Colonic mucosa (tissue), 4 donors: ENCODE measurements around the gene CHP1. TPM values are rescaled to one million over a fixed set of nuclear protein-coding genes. Genes with fewer than 3 reads are reported as not detected.
A peak's percentile ranks its signal among the peaks of the same experiment; 100 is the strongest.
"Not testable (repeated sequence)": the region's sequence is repeated elsewhere in the genome, so short reads cannot be mapped to it uniquely, and the experiment has no call there.

ENCODE experiments used
- DNase-seq: peaks from one replicate; pipeline ENCODE4 v3.0.0-alpha.2; 2020
- H3K27ac ChIP-seq: fragments of 200-600 bp; one replicate; pipeline ENCODE4 v1.8.0; 2021
- H3K27me3 ChIP-seq: fragments of 200-600 bp; one replicate; pipeline ENCODE4 v1.8.0; 2021
- H3K36me3 ChIP-seq: fragments of 200-600 bp; one replicate; pipeline ENCODE4 v1.8.0; 2021
- H3K4me1 ChIP-seq: fragments of 200-600 bp; one replicate; pipeline ENCODE4 v1.8.0; 2021; ENCODE audit warnings: mild to moderate bottlenecking
- H3K4me3 ChIP-seq: fragments of 200-600 bp; one replicate; pipeline ENCODE4 v1.8.0; 2021
- H3K9ac ChIP-seq, 2 donors: one replicate each; pipeline ENCODE4 v1.7.0; 2013; ENCODE audit warnings: control low read depth in 2 of 2, low read depth in 2 of 2, low read length in 2 of 2
- H3K9me3 ChIP-seq: fragments of 200-600 bp; one replicate; pipeline ENCODE4 v1.8.0; 2021
- CTCF ChIP-seq: fragments of 200-600 bp; IDR thresholded peaks from one replicate; pipeline ENCODE4 v1.8.0; 2022; ENCODE audit warnings: antibody characterized with exemption, mild to moderate bottlenecking
- intact Hi-C: fragments of 100-400 bp; cut with DNase I; formaldehyde crosslinking; loops from one replicate; pipeline ENCODE4 v1.14.1; 2022
- total RNA-seq, 2 donors: library from RNA; stranded (reverse); fragmentation: NEBNext Ultra II Directional in 1 of 2; extraction: Animal tissue kit (Norgen Biotek cat#: 25700) in 1 of 2; gene quantifications; one replicate each; pipeline ENCODE4 v1.2.1, GENCODE V29; 2021
- donor health status: healthy.
- donor health status: DM: no; HTN: no; CAD: no.
- donor health status: DM: no; HTN: no; CAD: no.

CHP1 gene
- total RNA-seq, 2 donors from 2014 or later = 251 to 388 TPM

- no peak overlapping the region for H3K9ac ChIP-seq
- H3K4me3 ChIP-seq = no peak overlapping the region
- H3K36me3 ChIP-seq = no peaks in the 10 kb centered on the region
- H3K27me3 ChIP-seq = no peaks in the 10 kb centered on the region
- H3K4me1 ChIP-seq = peaks cover 10% of the 10 kb centered on the region
- DNase-seq = peak; percentile 34
- H3K27ac ChIP-seq = no peak overlapping the region
- no peaks in the 10 kb centered on the region for H3K9me3 ChIP-seq
- intact Hi-C loops = no loop called here
- TF ChIP-seq CTCF = no peak
Observed at GRCh38 chr15:41256577-41257038, 25.5 kb downstream of the CHP1 start.

GRCh38 chr15:41258750-41259471 lies 27.8 kb downstream of the CHP1 start:
- intact Hi-C loops = no loop called here
- H3K4me1 ChIP-seq = peaks cover 10% of the 10 kb centered on the region
- no peak for TF ChIP-seq CTCF
- H3K4me3 ChIP-seq = no peak overlapping the region
- H3K9ac ChIP-seq = peak overlapping the region in 1 of 2 donors; percentile 43
- H3K9me3 ChIP-seq = no peaks in the 10 kb centered on the region
- H3K27ac ChIP-seq = peak overlapping the region; percentile 64
- no peaks in the 10 kb centered on the region for H3K36me3 ChIP-seq
- no peaks in the 10 kb centered on the region for H3K27me3 ChIP-seq
- peak; percentile 38 for DNase-seq

GRCh38 chr15:41259546-41260189 lies 28.6 kb downstream of the CHP1 start:
- H3K4me3 ChIP-seq = no peak overlapping the region
- intact Hi-C loops = no loop called here
- no peaks in the 10 kb centered on the region for H3K27me3 ChIP-seq
- peak overlapping the region; percentile 64 for H3K27ac ChIP-seq
- H3K9me3 ChIP-seq = no peaks in the 10 kb centered on the region
- peak; percentile 72 for DNase-seq
- no peak for TF ChIP-seq CTCF
- peak overlapping the region in 1 of 2 donors; percentile 43 for H3K9ac ChIP-seq
- H3K36me3 ChIP-seq = no peaks in the 10 kb centered on the region
- H3K4me1 ChIP-seq = peaks cover 10% of the 10 kb centered on the region

GRCh38 chr15:41260924-41261323 lies 29.9 kb downstream of the CHP1 start:
- H3K9me3 ChIP-seq, H3K9ac ChIP-seq, H3K27ac ChIP-seq, H3K27me3 ChIP-seq, H3K4me3 ChIP-seq, DNase-seq, H3K36me3 ChIP-seq, intact Hi-C loops: not testable (repeated sequence)
- peaks cover 10% of the 10 kb centered on the region for H3K4me1 ChIP-seq

GRCh38 chr15:41262571-41262970 lies 31.5 kb downstream of the CHP1 start:
- H3K9ac ChIP-seq = no peak overlapping the region
- TF ChIP-seq CTCF = no peak
- H3K4me1 ChIP-seq = peaks cover 10% of the 10 kb centered on the region
- H3K4me3 ChIP-seq = no peak overlapping the region
- H3K27ac ChIP-seq = no peak overlapping the region
- peaks cover 10% of the 10 kb centered on the region for H3K36me3 ChIP-seq
- no peaks in the 10 kb centered on the region for H3K27me3 ChIP-seq
- no peaks in the 10 kb centered on the region for H3K9me3 ChIP-seq
- no peak for DNase-seq
- intact Hi-C loops = no loop called here

GRCh38 chr15:41263891-41264351 lies 32.9 kb downstream of the CHP1 start:
- Histone ChIP-seq H3K4me3 (no peak overlapping the region), H3K9me3 (no peaks in the 10 kb centered on the region), H3K4me1 (peaks cover 10% of the 10 kb centered on the region), H3K9ac (no peak overlapping the region), H3K27me3 (no peaks in the 10 kb centered on the region), H3K36me3 (peaks cover 10% of the 10 kb centered on the region), H3K27ac (no peak overlapping the region)
- no peak for DNase-seq
- no peak for TF ChIP-seq CTCF
- intact Hi-C loops = no loop called here
